T-helper 2 cell treated with Interferon-gamma antibody and Interleukin-4, amounts not matched to agents 5 μg/mL and 100 μg/mL, for 36 hours (primary cell): ENCODE measurements around the gene NHLRC1.
"Not testable (repeated sequence)": the region's sequence is repeated elsewhere in the genome, so short reads cannot be mapped to it uniquely, and the experiment has no call there.

ENCODE experiments used
- DNase-seq: peaks from one replicate; pipeline ENCODE4 v3.0.0; 2021; ENCODE audit warnings: low spot score
- H3K27ac Mint-ChIP-seq: one replicate; pipeline ENCODE4 v1.8.0; 2021; ENCODE audit warnings: mild to moderate bottlenecking, mixed read lengths
- H3K27me3 Mint-ChIP-seq: one replicate; pipeline ENCODE4 v1.8.0; 2021; ENCODE audit warnings: low read depth, mixed read lengths
- H3K36me3 Mint-ChIP-seq: one replicate; pipeline ENCODE4 v1.8.0; 2021; ENCODE audit warnings: low read depth, mixed read lengths
- H3K4me1 Mint-ChIP-seq: one replicate; pipeline ENCODE4 v1.8.0; 2021; ENCODE audit warnings: low read depth, mixed read lengths
- H3K4me3 Mint-ChIP-seq: one replicate; pipeline ENCODE4 v1.8.0; 2022; ENCODE audit warnings: mild to moderate bottlenecking, moderate library complexity, mixed read lengths
- H3K9me3 Mint-ChIP-seq: one replicate; pipeline ENCODE4 v1.8.0; 2021; ENCODE audit warnings: mixed read lengths

Gene NHLRC1

DNA sequence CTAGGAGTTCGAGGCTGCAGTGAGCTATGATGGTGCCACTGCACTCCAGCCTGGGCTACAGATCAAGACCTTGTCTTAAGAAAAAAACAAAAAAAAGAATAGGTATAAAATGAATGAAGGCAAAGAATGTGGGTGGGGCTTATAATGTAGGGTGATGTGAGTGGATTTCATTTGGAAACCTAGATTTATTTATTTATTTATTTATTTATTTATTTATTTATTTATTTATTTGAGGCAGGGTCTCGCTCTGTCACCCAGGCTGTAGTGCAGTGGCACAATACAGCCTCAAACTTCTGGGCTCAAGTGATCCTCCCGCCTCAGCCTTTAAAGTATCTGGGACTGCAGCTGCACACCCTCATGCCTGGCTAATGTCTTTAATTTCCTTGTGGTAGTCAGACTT is 28.9 kb upstream of the NHLRC1 start:
- H3K4me3 Mint-ChIP-seq, DNase-seq, H3K27me3 Mint-ChIP-seq, H3K9me3 Mint-ChIP-seq, H3K27ac Mint-ChIP-seq: not testable (repeated sequence)
- peaks cover 20% of the 10 kb centered on the region for H3K4me1 Mint-ChIP-seq
- peaks cover 15% of the 10 kb centered on the region for H3K36me3 Mint-ChIP-seq

DNA sequence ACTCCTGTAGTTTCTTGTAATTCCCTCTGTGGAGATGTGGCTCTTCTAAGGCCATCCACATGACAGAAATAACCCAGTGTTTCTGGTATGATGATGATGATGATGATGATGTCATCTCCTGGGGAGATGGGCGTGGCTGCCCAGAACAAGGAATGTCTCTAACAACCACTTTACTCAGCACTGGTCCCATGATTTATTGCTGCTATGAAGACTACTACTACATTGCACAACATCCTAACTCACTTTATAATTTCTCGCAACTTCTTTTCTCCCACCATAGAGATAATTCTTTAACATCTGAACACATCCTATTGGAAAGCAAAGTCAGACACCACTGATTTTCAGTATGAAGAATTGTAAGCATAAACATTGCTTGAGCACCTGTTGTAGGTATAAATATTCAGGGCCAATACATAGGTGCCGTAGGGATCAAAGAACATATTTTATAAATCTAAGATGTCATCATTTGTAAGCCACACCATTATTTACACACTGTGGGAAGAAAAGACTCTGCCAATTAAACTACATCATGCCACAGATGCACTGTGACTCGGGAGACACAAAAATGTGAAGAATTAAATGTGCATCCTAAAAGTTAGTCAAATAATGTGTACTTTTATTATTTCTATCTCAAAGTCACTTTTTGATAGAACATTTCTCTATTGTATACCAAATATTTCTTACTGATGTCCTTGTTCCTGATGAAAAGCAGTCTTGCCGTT is 26.0 kb upstream of the NHLRC1 start:
- no peak overlapping the region for H3K27ac Mint-ChIP-seq

DNA sequence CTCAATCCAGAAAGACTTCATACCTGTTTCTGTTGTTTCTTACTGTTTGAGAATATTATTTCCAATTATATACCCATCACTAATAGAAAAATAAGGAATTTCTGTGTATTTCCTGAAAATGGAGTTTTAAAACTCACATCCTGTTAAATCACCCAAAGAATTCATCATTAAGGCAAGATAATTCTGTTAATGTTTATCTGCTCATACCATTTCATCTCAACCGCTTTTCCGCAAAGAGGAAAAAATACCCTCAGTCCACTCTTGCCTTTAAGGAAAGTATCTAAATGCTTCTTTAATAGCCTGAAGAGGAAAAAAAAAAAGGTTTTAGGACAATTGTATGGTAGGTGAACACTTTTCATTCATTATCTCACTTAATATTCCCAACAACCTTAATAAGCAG is 25.1 kb upstream of the NHLRC1 start:
- Mint-ChIP-seq H3K36me3 (peaks cover 17% of the 10 kb centered on the region), H3K27ac (no peak overlapping the region), H3K9me3 (no peaks in the 10 kb centered on the region), H3K4me1 (peaks cover 3% of the 10 kb centered on the region), H3K4me3 (no peak overlapping the region), H3K27me3 (no peaks in the 10 kb centered on the region)
- no peak for DNase-seq

More for the DNA sequence above, 26.0 kb upstream of the NHLRC1 start:
- Mint-ChIP-seq H3K9me3 (no peaks in the 10 kb centered on the region), H3K27me3 (no peaks in the 10 kb centered on the region), H3K4me1 (peaks cover 10% of the 10 kb centered on the region), H3K4me3 (no peak overlapping the region), H3K36me3 (peaks cover 12% of the 10 kb centered on the region)
- no peak for DNase-seq

DNA sequence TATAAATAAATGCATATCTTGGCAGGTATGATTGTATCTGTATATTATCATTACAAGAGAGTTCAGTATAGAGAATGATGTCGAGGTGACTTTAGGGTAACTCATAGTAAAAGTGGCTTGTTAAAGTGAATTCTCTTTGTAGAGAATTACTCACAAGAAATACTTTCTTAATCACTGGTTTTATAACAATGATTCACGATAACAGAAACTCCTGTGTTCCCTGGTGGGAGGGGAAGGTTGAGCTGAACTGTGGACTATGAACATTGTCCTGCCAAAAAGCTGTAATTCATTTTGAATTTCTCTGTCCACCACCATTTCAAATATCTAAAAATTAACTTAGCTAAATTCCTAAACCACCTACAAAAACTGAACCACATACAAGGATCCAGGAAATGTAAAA is 24.7 kb upstream of the NHLRC1 start:
- Mint-ChIP-seq H3K36me3 (peaks cover 21% of the 10 kb centered on the region), H3K27ac (no peak overlapping the region)
- no peak for DNase-seq

DNA sequence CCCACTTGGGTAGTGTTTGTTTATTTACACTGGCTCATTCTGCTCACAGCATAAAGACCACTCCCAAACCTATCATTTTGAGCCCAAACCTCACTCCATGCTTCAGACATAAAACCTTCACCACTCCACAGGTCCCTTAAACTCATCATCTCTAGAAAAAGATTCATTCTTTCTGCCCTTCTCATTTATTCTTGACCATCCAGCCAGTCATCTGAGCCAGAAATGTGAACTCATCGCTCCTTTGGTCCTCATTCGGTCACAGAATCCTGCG is 20.0 kb upstream of the NHLRC1 start:
- Mint-ChIP-seq H3K36me3 (peaks cover 26% of the 10 kb centered on the region), H3K4me3 (no peak overlapping the region)

More for the DNA sequence above, 24.7 kb upstream of the NHLRC1 start:
- Mint-ChIP-seq H3K4me1 (peaks cover 3% of the 10 kb centered on the region), H3K4me3 (no peak overlapping the region), H3K9me3 (no peaks in the 10 kb centered on the region), H3K27me3 (no peaks in the 10 kb centered on the region)

DNA sequence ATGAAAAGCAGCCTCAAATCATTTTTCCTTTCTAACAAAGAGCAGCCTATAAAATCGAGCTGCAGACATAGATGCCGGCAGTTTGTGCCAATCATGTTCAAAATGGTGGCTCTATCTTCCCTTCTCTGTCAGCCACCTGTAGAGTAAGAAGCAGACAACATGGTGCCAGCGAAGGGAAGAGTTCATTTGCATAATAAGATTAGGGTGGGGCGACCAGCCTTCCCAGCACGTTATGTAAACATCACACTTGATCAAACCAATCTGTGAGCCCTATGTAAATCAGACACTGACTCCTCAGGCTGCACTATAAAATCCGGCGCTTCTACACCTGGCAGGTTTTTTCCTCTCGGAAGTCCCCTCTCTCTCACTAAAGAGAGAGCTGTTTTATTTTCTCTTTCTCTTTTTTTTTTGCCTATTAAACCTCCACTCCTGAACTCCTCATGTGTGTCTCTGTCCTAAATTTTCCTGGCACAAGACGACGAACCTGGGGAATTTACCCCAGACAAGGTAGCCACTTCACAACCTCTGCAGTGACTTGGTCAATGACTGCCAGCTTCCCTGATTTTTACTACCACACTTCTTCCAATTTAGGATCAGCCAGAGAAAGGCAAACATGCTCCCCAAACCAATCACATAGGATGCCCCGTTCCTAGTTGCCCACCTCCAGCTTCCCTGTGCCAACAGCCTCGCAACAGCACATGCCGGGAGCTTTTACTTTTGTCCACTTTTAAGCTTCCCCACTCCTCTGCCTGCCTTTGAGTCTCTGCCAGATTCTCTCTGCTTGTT is 19.5 kb upstream of the NHLRC1 start:
- H3K36me3 Mint-ChIP-seq, result peaks cover 26% of the 10 kb centered on the region
- H3K9me3 Mint-ChIP-seq, result no peaks in the 10 kb centered on the region

More for the DNA sequence above, 20.0 kb upstream of the NHLRC1 start:
- H3K9me3 Mint-ChIP-seq, result no peaks in the 10 kb centered on the region
- H3K27me3 Mint-ChIP-seq, result no peaks in the 10 kb centered on the region
- H3K27ac Mint-ChIP-seq, result no peak overlapping the region
- no peaks in the 10 kb centered on the region for H3K4me1 Mint-ChIP-seq
- DNase-seq, result no peak

DNA sequence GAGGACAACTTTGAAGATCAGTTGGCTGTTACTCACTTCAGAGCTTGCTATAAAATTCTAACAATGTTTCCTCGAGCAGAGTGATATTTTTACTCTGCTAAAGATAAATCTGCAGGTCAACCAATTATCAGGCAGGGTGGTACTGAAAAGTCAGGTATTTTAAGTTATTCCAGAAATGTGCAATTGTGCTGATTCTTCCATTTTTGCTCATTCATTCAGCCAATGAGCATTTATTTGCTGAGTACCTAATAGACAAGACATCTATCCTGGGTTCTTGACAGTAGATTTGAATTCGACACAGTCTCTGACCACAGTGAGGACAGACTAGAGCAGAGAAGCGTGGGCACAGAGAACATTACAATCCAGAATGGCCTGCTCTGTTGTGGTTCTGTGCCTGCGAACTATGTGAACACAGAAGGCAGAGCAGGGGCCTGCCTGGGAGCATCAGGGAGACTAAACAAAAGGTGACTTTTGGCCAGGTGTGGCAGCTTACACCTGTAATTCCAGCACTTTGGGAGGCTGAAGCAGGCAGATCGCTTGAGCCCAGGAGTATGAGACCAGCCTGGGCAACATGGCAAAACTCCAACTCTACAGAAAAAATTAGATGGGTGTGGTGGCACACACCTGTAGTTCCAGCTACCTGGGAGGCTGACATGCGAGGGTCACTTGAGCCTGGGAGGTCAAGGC is 17.6 kb upstream of the NHLRC1 start:
- H3K27me3 Mint-ChIP-seq, result no peaks in the 10 kb centered on the region
- H3K27ac Mint-ChIP-seq, result no peak overlapping the region
- no peak overlapping the region for H3K4me3 Mint-ChIP-seq
- peaks cover 2% of the 10 kb centered on the region for H3K4me1 Mint-ChIP-seq
- H3K36me3 Mint-ChIP-seq, result peaks cover 30% of the 10 kb centered on the region
- H3K9me3 Mint-ChIP-seq, result no peaks in the 10 kb centered on the region
- no peak for DNase-seq

More for the DNA sequence above, 19.5 kb upstream of the NHLRC1 start:
- DNase-seq, result no peak
- Mint-ChIP-seq H3K4me1 (no peaks in the 10 kb centered on the region), H3K4me3 (no peak overlapping the region), H3K27ac (no peak overlapping the region), H3K27me3 (no peaks in the 10 kb centered on the region)

DNA sequence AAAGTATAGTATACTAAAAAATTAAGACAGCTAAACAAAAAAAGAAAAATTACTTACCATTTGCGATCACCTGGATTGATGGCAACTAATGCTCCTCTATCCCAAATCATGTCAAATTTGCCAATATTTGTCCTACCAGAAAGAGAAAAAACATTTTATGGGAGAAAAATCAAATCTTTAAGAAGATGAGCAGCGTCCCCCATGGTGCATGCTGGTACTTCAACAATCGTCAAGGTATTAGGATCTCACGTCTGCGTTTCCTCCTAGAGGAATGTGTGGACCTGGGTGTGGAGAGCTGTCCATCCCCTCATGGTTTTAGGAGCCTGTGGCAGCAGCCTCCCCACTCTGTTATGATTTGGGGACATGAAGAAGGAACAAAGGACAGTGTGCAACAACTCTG is 16.4 kb upstream of the NHLRC1 start:
- H3K27me3 Mint-ChIP-seq, result no peaks in the 10 kb centered on the region
- peaks cover 3% of the 10 kb centered on the region for H3K4me1 Mint-ChIP-seq
- no peak overlapping the region for H3K27ac Mint-ChIP-seq
- no peaks in the 10 kb centered on the region for H3K9me3 Mint-ChIP-seq
- H3K4me3 Mint-ChIP-seq, result no peak overlapping the region
- no peak for DNase-seq
- peaks cover 30% of the 10 kb centered on the region for H3K36me3 Mint-ChIP-seq

DNA sequence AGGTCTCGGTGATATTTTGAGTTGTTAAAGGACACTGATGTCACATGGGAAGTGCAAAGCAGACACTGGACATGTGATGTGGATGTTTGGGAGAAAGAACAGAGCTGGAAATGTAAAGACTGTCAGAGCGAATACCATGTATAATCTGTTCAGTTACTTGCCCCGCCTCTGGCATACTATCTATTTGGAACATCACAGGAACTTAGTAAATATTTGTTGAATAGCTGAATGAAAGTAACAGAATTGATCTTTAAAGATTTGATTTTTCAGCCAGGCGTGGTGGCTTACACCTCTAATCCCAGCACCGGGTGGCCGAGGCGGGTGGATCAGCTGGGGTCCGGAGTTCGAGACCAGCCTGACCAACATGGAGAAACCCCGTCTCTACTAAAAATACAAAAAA is 13.8 kb upstream of the NHLRC1 start:
- Mint-ChIP-seq H3K27me3 (no peaks in the 10 kb centered on the region), H3K27ac (no peak overlapping the region), H3K9me3 (no peaks in the 10 kb centered on the region), H3K36me3 (peaks cover 25% of the 10 kb centered on the region), H3K4me3 (no peak overlapping the region), H3K4me1 (peaks cover 3% of the 10 kb centered on the region)
- DNase-seq, result no peak

DNA sequence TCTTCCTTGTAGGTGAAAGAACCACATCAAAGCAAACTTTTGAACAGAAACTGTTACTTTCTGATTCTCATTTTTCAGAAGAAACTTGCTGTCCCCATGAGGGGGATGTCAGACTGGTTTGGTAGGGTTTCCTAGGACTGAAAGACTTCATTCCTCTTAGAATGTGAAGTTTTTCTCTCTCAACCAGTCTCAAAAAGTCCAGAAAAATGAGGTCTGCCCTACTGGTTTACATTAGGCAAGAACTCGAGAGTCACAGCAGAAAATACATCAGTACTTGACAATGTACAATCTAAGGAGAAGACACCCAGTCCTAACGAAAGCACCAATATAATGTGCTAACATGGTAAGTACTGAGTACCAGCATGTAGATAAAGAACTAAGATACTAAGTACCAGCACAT is 12.7 kb upstream of the NHLRC1 start:
- no peak for DNase-seq
- peaks cover 3% of the 10 kb centered on the region for H3K4me1 Mint-ChIP-seq
- no peaks in the 10 kb centered on the region for H3K9me3 Mint-ChIP-seq
- H3K27ac Mint-ChIP-seq, result no peak overlapping the region
- H3K36me3 Mint-ChIP-seq, result peaks cover 24% of the 10 kb centered on the region
- H3K27me3 Mint-ChIP-seq, result no peaks in the 10 kb centered on the region
- H3K4me3 Mint-ChIP-seq, result no peak overlapping the region

DNA sequence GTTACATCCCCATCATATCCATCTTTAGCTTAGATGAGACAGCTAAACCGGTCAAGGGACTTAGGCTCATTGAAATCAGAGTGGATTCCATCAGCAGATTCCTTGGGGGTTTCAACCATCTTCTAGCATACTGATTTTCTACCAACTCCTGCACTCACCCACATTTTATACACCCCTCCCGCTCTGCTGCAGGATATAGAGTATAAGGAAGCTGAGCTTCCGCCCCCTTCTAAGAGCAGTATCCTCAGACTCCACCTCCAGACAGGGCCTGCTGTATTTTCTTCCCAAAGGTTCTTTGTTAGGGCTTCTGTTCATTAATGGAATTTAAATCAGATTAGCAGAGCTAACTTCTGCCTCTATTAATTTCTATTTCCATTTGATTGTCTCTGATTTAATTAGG is 9.9 kb upstream of the NHLRC1 start:
- Mint-ChIP-seq H3K4me1 (peaks cover 3% of the 10 kb centered on the region), H3K27ac (no peak overlapping the region), H3K9me3 (no peaks in the 10 kb centered on the region), H3K4me3 (no peak overlapping the region), H3K36me3 (peaks cover 12% of the 10 kb centered on the region), H3K27me3 (no peaks in the 10 kb centered on the region)
- DNase-seq, result no peak

DNA sequence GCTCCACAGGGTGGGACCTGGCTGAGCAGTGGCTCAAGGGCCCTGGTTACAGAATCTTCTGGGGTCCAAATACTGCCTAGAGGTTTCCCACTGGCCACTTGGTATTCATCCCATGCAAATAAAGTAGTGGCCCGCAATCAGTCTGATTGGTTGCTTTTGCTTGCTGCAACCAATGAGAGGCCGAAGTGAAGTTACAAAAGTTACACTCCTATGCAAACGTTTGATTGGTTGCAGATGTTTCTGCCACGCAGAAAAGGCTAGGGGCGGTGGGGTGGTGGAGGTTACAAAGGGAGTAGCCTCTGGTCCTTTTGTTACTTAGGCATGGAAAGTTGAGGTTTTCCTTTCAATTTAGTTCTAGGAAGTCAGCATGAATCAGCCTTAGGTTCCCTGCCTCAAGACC is 3.6 kb upstream of the NHLRC1 start:
- Mint-ChIP-seq H3K4me1 (peaks cover 10% of the 10 kb centered on the region), H3K4me3 (no peak overlapping the region), H3K27me3 (peaks cover 37% of the 10 kb centered on the region), H3K36me3 (no peaks in the 10 kb centered on the region), H3K27ac (no peak overlapping the region), H3K9me3 (no peaks in the 10 kb centered on the region)
- DNase-seq, result no peak

DNA sequence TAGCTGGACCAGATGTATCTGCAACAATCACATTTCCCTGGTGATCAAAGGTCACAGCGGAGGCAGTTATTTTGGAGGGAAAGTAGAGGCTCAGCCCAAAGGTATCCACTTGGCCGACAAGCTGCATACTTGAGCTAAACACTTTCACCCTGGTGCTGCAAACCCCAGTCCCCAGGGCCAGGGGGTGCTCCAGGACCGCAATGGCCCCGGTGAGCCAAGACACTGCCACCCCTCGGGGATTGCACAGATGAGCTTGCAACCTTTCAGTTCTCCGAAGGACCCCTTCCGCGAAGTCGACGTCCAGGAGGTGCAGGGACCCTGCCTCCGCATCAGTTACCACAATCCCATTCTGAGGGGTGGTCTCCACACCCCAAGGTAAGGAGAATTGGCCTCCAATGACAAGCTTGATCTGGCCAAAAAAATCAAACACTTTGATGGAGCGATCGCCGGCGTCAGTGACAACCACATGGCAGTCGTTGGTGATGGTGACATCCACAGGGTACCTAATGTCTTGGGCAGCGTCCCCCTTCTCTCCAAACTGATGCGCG is 823 bp downstream of the NHLRC1 start:
- DNase-seq, result no peak
- no peak overlapping the region for H3K27ac Mint-ChIP-seq
- no peaks in the 10 kb centered on the region for H3K36me3 Mint-ChIP-seq
- H3K9me3 Mint-ChIP-seq, result no peaks in the 10 kb centered on the region
- peak overlapping the region; percentile 80 for H3K4me3 Mint-ChIP-seq
- peaks cover 68% of the 10 kb centered on the region for H3K27me3 Mint-ChIP-seq
- peaks cover 10% of the 10 kb centered on the region for H3K4me1 Mint-ChIP-seq

DNA sequence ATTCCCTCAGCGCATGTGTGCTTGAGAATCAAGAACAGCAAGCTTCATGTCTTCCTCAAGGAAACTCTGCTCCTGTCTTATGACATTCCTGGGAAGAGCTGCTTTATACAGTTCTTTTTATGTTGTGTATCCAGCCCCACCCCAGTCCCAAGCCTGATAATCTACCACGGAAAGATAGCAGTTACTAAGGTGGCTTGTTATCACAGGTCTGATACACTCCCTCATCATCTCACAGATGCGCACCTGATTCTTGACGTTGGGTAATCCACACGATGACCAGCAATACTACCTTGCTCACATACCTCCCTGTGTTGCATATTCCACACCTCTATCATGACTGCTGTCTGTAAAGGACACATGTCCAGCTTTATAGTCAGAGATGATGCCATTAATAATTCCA is 3.2 kb downstream of the NHLRC1 start:
- Mint-ChIP-seq H3K4me1 (peaks cover 17% of the 10 kb centered on the region), H3K4me3 (no peak overlapping the region), H3K9me3 (no peaks in the 10 kb centered on the region), H3K27me3 (peaks cover 59% of the 10 kb centered on the region), H3K27ac (no peak overlapping the region), H3K36me3 (no peaks in the 10 kb centered on the region)
- no peak for DNase-seq
